ENCODE results near the gene NQO2.

- TF ChIP-seq CTCF (IDR thresholded peaks at IDR 0.05; ENCODE audit: borderline replicate concordance, extremely low read depth, low read length, poor library complexity, severe bottlenecking) = no peak
- TF ChIP-seq EZH2 (IDR thresholded peaks at IDR 0.05; ENCODE audit: borderline replicate concordance, low read depth, low read length, severe bottlenecking) = no peak
Observed at GRCh38 chr6:2962004-2962403, 37.7 kb upstream of the NQO2 start.

All from DND-41 (cell line).